H1 (cell line): ENCODE data around the gene SMCHD1. TPM values are rescaled to one million over a fixed set of nuclear protein-coding genes. Genes with fewer than 3 reads are reported as not detected.

ENCODE experiments used
- CREB1 ChIP-seq: IDR thresholded peaks from 2 replicates; pipeline ENCODE4 v1.6.1; 2012; ENCODE audit warnings: inconsistent platforms
- HDAC2 ChIP-seq, 2 experiments: fragments of 300-600 bp in 1 of 2; sonication (generic) in 1 of 2; IDR thresholded peaks; 2 replicates each; pipeline ENCODE4 v1.6.1; 2011 to 2012; ENCODE audit warnings: low read depth in 2 of 2, low read length in 2 of 2, mild to moderate bottlenecking in 2 of 2, moderate library complexity in 2 of 2, borderline replicate concordance in 1 of 2, inconsistent platforms in 1 of 2
- HDAC6 ChIP-seq: IDR thresholded peaks from one replicate; pipeline ENCODE4 v1.7.1; 2012; ENCODE audit warnings: low read depth, mild to moderate bottlenecking, inconsistent platforms, low read length, moderate library complexity
- JUND ChIP-seq: IDR thresholded peaks from 2 replicates; pipeline ENCODE4 v1.6.1; 2011; ENCODE audit warnings: mild to moderate bottlenecking, improper control_type of control experiment, low read length
- KDM1A ChIP-seq: fragments of 200-600, 300-600 bp; sonication (generic); IDR thresholded peaks from 2 replicates; pipeline ENCODE4 v1.7.1; 2016; ENCODE audit warnings: mild to moderate bottlenecking, low read length, borderline replicate concordance
- NANOG ChIP-seq: IDR thresholded peaks from 2 replicates; pipeline ENCODE4 v1.6.1; 2011; ENCODE audit warnings: low read length, low read depth, mild to moderate bottlenecking, inconsistent platforms; ENCODE audit not compliant: insufficient read depth, poor library complexity, severe bottlenecking
- RBBP5 ChIP-seq: IDR thresholded peaks from 2 replicates; pipeline ENCODE4 v1.7.1; 2012; ENCODE audit warnings: low read depth, mild to moderate bottlenecking, inconsistent platforms, low read length, moderate library complexity, borderline replicate concordance
- SP2 ChIP-seq: IDR thresholded peaks from 2 replicates; pipeline ENCODE4 v1.6.1; 2012; ENCODE audit warnings: mild to moderate bottlenecking, low read length, inconsistent platforms
- SRF ChIP-seq: IDR thresholded peaks from 2 replicates; pipeline ENCODE4 v1.6.1; 2011; ENCODE audit warnings: mild to moderate bottlenecking, low read depth, low read length, moderate library complexity
- polyA plus RNA-seq, 7 experiments: library from polyadenylated mRNA; depleted of rRNA in 3 of 7; stranded (reverse) in 5 of 7; unstranded in 2 of 7; fragments of >200 nt in 5 of 7; fragments of 200-250 nt in 2 of 7; gene quantifications; 1 replicate in 5 of 7; 2 replicates in 1 of 7; 4 replicates in 1 of 7; pipeline versions ENCODE4 v1.2.1 to v1.2.3, GENCODE V29; 2011 to 2013; ENCODE audit warnings: missing spikeins in 2 of 7, mixed read lengths in 2 of 7
- total RNA-seq: library from RNA; stranded (reverse); fragmentation: NEBNext Ultra II Directional; extraction: Animal tissue kit (Norgen Biotek cat#: 25700); gene quantifications from 2 replicates; pipeline ENCODE4 v1.2.1, GENCODE V29; 2021
- TF ChIP-seq, protein P1 (sequence below): fragments of 300-600 bp; sonication (generic); IDR thresholded peaks from 2 replicates; pipeline ENCODE4 v1.7.1; 2012; ENCODE audit warnings: low read length, moderate library complexity, mild to moderate bottlenecking, inconsistent platforms; ENCODE audit not compliant: insufficient replicate concordance

SMCHD1 gene
- total and polyA plus RNA-seq, 2 of the 8 experiments (the other 6 are each of a cell fraction or from before 2014, with no cell fraction given): 9.3 to 32.0 TPM

DNA sequence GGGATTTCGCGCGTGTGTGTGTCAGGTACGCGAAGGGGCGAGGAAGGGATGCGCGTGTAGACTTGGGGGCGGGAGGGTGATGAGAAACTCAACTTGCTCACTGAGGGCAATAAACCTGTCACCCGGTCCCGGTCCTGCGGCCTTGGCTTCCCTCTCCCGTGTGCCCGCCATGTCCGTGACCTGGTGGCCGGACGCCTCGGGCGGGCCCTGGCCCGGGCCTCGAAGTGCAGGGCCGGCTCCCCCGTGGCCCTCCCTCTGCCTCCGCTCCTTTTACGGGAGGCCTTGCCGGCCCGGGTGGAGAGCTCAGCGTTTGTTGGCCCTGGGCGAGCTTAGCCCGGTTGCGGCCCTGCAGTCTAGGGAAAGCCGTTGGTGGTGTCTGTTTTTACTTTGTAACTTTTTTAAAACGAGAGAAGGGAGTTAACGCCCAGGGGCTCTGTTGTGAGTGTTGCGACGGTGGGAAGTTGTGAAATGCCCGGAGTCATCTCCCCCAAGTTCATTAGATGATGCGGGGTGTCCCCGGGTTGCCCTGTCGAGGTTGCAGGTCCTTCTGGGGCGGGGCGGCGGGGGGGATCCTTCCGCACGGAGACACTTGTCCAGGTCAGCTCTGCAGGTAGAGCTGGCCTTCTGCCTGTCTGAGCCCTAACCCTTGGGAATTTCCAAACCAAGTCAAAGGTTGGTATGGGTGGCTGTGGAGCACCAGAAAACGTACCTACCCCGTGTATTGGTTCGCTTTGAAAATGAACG is 883 bp downstream of the SMCHD1 start (continued):
- TF ChIP-seq, protein P1, sequence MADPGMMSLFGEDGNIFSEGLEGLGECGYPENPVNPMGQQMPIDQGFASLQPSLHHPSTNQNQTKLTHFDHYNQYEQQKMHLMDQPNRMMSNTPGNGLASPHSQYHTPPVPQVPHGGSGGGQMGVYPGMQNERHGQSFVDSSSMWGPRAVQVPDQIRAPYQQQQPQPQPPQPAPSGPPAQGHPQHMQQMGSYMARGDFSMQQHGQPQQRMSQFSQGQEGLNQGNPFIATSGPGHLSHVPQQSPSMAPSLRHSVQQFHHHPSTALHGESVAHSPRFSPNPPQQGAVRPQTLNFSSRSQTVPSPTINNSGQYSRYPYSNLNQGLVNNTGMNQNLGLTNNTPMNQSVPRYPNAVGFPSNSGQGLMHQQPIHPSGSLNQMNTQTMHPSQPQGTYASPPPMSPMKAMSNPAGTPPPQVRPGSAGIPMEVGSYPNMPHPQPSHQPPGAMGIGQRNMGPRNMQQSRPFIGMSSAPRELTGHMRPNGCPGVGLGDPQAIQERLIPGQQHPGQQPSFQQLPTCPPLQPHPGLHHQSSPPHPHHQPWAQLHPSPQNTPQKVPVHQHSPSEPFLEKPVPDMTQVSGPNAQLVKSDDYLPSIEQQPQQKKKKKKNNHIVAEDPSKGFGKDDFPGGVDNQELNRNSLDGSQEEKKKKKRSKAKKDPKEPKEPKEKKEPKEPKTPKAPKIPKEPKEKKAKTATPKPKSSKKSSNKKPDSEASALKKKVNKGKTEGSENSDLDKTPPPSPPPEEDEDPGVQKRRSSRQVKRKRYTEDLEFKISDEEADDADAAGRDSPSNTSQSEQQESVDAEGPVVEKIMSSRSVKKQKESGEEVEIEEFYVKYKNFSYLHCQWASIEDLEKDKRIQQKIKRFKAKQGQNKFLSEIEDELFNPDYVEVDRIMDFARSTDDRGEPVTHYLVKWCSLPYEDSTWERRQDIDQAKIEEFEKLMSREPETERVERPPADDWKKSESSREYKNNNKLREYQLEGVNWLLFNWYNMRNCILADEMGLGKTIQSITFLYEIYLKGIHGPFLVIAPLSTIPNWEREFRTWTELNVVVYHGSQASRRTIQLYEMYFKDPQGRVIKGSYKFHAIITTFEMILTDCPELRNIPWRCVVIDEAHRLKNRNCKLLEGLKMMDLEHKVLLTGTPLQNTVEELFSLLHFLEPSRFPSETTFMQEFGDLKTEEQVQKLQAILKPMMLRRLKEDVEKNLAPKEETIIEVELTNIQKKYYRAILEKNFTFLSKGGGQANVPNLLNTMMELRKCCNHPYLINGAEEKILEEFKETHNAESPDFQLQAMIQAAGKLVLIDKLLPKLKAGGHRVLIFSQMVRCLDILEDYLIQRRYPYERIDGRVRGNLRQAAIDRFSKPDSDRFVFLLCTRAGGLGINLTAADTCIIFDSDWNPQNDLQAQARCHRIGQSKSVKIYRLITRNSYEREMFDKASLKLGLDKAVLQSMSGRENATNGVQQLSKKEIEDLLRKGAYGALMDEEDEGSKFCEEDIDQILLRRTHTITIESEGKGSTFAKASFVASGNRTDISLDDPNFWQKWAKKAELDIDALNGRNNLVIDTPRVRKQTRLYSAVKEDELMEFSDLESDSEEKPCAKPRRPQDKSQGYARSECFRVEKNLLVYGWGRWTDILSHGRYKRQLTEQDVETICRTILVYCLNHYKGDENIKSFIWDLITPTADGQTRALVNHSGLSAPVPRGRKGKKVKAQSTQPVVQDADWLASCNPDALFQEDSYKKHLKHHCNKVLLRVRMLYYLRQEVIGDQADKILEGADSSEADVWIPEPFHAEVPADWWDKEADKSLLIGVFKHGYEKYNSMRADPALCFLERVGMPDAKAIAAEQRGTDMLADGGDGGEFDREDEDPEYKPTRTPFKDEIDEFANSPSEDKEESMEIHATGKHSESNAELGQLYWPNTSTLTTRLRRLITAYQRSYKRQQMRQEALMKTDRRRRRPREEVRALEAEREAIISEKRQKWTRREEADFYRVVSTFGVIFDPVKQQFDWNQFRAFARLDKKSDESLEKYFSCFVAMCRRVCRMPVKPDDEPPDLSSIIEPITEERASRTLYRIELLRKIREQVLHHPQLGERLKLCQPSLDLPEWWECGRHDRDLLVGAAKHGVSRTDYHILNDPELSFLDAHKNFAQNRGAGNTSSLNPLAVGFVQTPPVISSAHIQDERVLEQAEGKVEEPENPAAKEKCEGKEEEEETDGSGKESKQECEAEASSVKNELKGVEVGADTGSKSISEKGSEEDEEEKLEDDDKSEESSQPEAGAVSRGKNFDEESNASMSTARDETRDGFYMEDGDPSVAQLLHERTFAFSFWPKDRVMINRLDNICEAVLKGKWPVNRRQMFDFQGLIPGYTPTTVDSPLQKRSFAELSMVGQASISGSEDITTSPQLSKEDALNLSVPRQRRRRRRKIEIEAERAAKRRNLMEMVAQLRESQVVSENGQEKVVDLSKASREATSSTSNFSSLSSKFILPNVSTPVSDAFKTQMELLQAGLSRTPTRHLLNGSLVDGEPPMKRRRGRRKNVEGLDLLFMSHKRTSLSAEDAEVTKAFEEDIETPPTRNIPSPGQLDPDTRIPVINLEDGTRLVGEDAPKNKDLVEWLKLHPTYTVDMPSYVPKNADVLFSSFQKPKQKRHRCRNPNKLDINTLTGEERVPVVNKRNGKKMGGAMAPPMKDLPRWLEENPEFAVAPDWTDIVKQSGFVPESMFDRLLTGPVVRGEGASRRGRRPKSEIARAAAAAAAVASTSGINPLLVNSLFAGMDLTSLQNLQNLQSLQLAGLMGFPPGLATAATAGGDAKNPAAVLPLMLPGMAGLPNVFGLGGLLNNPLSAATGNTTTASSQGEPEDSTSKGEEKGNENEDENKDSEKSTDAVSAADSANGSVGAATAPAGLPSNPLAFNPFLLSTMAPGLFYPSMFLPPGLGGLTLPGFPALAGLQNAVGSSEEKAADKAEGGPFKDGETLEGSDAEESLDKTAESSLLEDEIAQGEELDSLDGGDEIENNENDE: no peak
- TF ChIP-seq JUND (no peak), HDAC2 (IDR thresholded peaks at IDR 0.05; ENCODE audit: borderline replicate concordance in 1 of 2, low read depth in 2 of 2, low read length in 2 of 2) (0 out of 4 replicates have a peak, but pooled peaks of 1 of the 2 experiments have one; percentile 51), CREB1 (no peak), NANOG (no peak), KDM1A (no peak), SP2 (no peak), SRF (0 out of 2 replicates have a peak, but pooled peaks have one; percentile 12), RBBP5 (0 out of 2 replicates have a peak, but pooled peaks have one; percentile 2), HDAC6 (no peak)
